GM19324 (cell line): ENCODE results near the gene EXOC3.

Experiments
- ATAC-seq: cut with Tn5 transposase; IDR thresholded peaks from one replicate; pipeline ENCODE4 v1.9.1; 2021; ENCODE audit warnings: mild to moderate bottlenecking, moderate library complexity; ENCODE audit not compliant: unreplicated experiment, low FRiP score

EXOC3 gene

DNA sequence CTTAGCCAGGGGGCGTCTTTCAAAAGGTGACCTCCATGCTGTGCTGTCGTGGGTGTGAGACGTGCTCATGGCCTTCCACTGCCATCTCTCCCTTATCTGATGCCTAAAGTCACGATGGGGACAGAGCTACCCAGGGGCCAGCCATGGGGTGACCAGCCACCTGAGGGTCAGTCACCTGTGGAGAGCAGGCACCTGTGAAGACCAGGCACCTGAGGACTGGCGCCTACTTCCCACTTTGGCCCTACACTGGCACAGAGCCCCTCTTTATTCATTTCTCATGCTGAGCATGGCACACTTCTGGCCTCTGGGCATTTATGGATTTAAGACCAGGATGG lies 6.4 kb upstream of the EXOC3 start:
- ATAC-seq: no peak

DNA sequence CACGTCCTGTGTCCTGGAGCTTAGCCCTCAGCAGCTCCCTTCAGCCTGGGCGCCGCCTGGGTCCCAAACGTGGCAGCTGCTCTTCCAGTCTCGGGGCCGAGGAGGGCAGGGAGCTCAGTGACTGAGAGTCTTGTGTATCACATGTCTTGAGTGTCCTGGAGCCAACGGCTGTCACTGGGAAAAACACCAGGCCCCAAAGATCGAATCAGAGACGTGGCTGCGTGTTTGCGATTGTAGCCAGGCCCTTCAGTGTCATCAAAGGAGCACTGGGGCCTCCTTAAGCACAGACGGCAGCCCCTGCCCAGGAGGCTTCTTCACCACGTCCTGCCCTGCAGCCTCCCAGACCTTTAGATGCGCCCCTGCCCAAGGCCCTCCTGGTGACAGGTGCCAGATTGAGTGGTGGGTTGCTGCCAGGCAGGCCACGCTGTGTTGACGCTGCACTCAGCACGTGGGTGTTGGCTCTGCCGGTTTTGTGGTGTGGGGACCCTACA lies 5.7 kb upstream of the EXOC3 start:
- ATAC-seq: no peak

DNA sequence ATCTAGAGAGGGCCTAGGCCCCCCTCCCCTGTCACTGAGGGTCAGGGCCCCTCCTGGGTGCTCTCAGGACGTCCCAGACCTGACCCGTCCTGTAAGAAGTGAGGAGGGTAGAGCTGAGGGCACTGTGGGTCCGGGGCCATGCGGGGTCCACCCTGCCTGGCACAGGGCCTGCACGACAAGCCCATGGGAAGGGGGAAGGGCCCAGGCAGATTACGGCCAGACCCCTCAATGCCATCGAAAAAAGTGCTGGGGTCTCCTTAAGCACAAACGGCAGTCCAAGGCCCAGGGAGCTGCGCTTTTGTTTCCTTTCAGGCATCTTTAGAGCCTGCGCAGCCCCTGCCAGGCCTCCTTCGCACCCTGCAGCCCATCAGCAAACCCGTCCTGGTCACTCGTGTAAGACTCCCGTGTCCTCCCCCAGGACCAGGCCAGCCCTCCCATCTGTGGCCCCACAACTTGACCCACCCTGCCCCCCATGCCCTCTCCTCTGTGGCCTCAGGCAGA lies 4.4 kb upstream of the EXOC3 start:
- no peak for ATAC-seq

DNA sequence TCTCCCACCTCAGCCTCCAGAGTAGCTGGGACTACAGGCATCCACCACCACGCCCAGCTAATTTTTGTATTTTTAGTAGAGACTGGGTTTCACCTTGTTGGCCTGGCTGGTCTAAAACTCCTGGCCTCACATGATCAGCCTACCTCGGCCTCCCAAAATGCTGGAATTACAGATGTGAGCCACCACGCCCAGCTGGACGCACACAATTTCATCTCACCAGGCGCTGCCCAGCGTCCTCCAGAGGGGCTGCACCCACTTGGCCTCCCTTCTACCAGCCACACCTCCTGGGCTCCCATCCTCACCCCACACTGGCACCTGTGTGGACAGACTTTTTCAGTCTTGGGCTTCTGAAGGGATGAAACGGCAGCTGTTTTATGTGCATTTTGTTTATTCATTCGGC lies 3.8 kb upstream of the EXOC3 start:
- ATAC-seq: no peak

DNA sequence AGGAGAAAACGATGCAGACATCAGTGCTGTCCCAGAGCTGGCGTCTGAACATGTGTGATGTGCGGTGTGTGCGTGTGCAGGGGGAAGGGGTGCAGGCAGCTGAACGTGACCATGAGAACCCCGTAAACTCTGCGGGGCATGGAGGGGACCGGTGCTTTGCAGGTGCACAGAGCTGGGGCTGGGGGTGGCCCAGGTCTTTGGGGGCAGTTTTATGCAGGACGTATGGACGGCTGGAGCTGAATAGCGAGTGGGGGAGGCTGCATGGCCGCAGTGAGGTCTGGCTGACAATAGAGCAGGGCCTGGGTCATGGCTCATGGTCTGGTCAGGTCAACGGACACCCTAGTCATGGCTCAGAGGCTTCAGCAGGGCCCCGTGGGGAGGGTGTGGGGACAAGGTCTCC lies 3.3 kb upstream of the EXOC3 start:
- no peak for ATAC-seq

GRCh38 chr5:440401-441201 lies 2.4 kb upstream of the EXOC3 start:
- ATAC-seq: no peak

- no peak for ATAC-seq
Observed at GRCh38 chr5:441996-442334, 1.0 kb upstream of the EXOC3 start.

- peak; percentile 24 for ATAC-seq
Observed at GRCh38 chr5:443239-444151, 519 bp downstream of the EXOC3 start.

GRCh38 chr5:444226-444625 lies 1.2 kb downstream of the EXOC3 start:
- ATAC-seq: no peak

DNA sequence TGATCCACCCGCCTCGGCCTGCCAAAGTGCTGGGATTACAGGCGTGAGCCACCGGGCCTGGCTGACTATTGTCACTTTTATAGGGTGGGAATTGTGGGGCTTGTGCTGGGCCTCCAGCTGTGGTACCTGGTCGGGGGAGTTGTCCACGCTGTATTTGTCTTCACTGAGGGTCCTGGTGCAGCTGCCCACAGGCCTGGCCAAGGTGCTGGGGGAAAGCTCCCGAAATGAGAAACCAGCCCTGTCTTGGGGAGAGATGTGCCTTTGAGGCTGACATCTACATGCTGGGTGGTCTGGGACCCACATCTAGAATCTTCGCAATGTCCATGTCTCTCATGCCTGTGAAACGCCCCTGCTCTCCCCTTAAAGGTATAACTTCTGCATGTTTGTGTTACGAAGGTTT lies 2.6 kb downstream of the EXOC3 start:
- ATAC-seq: no peak

DNA sequence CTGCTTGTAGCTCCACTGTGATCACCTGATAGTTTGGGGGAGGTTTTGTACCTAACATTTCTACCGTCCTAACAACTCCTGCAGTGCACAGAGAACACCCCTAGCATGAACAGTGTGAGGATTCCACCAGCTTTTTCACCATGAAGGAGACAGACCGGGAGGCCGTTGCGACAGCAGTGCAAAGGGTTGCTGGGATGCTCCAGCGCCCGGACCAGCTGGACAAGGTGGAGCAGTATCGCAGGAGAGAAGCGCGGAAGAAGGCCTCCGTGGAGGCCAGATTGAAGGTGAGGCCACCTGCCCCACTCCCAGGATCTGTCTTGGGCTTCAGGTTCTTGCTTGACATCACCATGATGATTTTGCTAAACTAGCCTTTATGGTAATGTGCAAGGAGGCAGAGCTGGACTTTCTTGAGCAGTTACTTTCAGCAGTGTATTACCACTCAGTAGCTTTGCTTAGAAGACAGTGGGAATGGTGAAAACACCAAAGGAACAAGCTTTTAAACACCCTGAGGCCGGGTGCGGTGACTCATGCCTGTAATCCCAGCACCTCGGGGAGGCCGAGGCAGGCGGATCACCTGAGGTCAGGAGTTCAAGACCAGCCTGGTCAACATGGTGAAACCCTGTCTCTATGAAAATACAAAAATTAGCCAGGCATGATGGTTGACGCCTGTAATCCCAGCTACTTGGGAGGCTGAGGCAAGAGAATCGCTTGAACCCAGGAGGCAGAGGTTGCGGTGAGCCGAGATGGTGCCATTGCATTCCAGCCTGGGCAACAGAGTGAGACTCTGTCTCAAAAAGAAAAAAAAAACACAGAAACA lies 3.3 kb downstream of the EXOC3 start:
- no peak for ATAC-seq

DNA sequence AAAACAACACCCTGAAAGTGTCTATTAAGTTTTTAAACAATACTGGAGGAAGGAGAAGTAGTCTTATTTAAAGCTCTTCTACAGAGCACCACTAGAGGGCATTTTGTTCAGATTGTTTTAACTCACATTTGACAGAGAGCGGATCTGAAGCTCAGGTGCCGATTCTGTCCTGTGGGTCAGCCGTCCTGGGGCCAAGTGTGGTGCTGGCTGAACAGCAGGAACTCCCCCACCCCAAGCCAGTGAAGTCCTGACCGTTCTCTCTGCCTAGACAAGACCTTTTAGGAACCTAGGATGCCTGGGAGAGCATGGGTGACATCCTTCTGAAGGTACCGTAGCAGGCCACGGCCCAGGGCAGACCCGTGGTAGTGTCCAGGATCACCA lies 3.9 kb downstream of the EXOC3 start:
- no peak for ATAC-seq

- no peak for ATAC-seq
Observed at GRCh38 chr5:447501-447900, 4.5 kb downstream of the EXOC3 start.

DNA sequence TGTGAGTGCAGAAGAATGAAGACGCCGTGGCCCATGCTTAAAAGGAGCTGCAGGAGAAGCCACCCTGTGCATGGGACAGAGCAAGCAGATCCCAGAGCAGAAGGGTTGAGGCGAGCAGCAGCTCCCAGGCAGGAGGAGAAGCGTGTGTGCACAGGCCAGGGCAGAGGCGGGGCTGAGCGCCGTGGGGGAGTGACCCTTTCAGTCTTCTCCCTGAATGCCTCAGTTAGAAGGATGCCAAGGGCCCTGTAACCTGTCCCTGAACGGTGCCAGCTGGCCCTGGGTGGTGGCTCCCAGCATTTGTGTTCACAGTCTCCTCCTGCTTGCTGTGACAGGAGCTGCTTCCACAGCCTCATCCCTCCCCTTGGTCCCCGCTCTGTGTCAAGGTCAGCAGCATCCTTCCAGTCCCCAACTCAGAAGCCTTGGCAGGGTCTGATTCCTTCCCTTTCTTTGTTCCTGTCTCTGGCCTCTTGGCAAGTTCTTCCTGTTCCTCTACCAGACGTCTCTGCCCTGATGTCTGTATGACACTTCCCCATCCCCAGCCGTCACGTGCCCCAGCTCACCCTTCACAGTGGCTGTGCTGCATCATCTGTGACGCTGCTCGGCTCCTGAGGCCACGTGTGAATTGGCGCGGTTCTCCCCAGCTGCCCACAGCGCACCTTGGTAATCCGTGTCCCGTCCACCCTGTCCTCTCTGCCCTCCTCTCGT lies 5.2 kb downstream of the EXOC3 start:
- no peak for ATAC-seq

GRCh38 chr5:448766-449090 lies 5.8 kb downstream of the EXOC3 start:
- no peak for ATAC-seq

DNA sequence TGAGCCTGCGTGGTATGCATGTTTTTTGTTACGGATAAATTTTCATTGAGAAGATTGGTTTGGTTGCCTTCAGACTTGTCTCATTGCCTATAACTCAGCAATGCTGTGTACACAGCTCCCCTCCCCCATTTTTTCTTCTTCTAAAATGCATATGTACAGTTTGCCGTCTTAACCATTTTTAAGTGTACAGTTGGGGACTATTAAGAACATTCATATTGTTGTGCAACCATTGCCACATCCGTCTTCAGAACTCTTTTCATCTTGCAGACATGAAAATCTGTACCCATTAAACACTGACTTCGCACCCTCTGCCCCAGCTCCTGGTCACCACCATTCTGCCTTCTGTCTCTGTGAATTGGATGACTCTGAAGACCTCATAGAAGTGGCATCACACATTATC lies 6.2 kb downstream of the EXOC3 start:
- no peak for ATAC-seq

DNA sequence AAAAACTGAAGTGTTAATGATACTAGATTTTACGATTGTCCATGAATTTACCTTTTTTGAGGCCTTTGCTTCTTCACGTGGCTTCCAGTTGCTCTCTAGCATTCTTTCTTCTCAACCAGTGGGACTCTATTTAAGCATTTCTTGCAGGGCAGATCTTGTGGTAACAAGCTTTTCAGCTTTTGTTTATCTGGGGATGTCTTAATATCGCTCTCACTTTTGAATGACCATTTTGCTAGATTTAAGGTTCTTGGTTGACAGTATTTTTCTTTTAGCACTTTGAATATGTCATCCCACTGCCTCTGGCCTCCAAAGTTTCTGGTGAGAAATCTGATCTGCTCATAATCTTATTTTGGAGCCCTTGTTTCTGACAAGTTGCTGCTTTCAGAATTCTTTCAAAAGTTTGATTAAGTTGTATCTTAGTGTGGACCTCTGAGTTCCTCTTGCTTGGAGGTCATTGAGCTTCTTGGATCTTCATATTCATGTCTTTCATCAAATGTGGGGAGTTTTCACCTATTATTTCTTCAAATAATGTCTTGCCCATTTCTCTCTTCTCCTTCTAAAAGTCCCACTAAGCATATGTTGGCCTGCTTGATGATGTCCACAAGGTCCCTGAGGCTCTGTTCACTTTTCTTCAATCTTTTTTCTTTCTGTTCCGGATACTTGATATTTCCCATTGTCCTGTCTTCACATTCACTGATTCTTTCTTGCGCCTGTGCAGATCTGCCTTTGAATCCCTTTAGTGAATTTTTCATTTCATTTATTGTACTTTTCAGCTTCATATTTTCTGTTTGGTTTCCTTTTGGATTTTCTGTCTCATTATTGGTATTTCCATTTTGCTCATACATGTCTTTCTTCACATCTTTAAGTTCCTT lies 8.8 kb downstream of the EXOC3 start:
- ATAC-seq: no peak

GRCh38 chr5:452978-453710 lies 10.2 kb downstream of the EXOC3 start:
- ATAC-seq: no peak
